RCC 7860 (cell line): ENCODE results near the gene CATSPERB.
"Not testable (repeated sequence)": the region's sequence is repeated elsewhere in the genome, so short reads cannot be mapped to it uniquely, and the experiment has no call there.

Source experiments
- DNase-seq: peaks from one replicate; pipeline ENCODE4 v3.0.0-alpha.2; 2015; ENCODE audit warnings: low spot score
- FAIRE-seq: peaks from 2 replicates; lab custom pipeline; 2012; peaks lifted over from hg19 to GRCh38; lab: Jason Lieb, UNC

Gene CATSPERB

DNA sequence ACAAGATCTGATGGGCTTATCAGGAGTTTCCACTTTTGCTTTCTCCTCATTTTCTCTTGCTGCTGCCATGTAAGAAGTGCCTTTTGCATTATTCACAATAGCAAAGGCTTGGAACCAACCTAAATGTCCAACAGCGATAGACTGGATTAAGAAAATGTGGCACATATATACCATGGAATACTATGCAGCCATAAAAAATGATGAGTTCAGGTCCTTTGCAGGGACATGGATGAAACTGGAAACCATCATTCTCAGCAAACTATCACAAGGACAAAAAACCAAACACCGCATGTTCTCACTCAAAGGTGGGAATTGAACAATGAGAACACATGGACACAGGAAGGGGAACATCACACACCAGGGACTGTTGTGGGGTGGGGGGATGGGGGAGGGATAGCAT is 137.9 kb downstream of the CATSPERB start:
- FAIRE-seq, DNase-seq: not testable (repeated sequence)

DNA sequence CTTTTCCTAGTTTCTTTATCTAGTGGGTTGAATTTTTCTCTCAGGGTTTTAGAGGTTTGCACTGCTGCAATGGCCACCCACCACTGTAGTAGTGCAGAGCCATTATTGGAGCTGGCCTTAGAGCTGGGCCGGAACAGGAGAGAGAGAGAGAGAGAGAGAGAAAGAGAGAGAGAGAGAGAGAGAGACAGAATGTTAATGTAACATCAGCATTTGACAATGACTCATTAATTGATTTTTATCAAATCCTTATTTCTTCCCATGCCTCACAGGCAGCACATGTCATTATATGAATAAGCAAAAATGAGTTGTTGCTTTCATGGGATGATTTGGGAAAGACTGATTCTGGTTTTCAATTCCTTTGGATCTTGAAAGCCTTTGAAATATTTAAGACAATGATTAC is 145.5 kb downstream of the CATSPERB start:
- DNase-seq: no peak
- no peak for FAIRE-seq

DNA sequence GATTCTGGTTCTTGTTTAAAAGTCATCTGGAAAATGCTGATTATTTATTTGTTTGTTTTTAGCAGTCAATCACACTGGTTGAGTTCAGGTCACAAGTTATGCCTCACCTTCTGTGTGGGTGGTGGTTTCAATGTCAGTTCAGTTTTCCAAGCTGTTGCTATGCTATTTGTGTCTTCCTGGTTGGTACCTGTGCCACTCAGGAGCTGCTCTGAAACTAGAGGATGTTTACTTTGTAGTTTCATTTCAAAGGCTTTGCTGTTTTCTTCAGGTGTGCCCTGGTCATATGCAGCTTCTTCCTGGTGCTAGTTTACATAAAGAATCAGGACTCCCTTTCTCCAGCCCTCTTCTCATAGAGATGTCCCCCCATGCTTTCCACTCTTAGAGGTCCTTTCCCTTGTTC is 146.0 kb downstream of the CATSPERB start:
- no peak for FAIRE-seq
- no peak for DNase-seq

DNA sequence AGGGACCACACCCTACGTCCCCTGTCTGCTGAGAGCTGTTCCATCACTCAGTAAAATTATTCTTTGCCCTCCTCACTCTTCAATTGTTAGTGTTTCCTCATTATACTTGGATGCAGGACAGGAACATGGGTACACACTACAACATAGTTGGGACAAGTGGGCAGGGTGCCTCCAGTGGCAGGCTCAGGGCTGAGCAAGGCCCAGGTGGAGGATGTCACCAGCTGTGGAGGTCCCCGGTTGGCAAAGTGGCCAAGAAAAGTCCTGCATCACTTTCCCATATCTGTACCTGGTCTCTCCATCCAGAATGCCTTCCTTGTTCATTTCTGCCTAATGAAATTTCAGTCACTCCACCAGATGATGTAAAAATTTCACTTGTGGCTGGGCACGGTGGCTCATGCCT is 149.1 kb downstream of the CATSPERB start:
- DNase-seq (no peak), FAIRE-seq (no peak)

DNA sequence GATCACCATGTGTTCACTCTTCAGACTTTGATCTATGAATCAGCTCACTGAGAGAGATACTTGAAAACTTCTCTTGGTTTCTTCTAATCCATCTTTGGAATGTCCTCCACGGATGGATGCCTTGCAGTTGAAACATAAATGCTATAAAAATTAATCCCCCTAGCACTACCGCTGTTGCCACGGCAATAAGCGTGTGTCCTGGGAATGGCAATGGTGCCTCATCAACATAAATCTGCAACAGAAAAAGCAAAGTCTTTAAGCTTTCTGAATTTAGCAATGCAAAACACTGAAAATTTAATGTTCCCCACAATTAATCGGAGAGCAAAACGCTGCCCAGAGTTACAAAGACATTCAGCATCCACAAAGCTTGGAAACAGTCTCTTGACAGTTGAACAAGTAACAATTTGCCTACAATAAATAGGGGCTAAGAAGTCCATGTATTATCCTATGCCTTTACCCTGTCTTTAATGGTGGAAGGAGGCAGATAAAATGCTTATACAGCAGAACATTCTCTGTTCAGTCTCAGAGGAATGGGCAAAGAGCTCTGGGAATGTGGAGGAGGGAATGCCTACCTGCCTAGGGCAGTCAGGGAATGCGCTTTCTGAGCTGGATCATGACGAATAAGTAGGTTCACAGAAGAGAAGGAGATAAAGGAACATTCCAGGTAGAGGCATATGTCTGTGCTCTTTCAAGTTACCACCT is 150.9 kb downstream of the CATSPERB start:
- no peak for DNase-seq

DNA sequence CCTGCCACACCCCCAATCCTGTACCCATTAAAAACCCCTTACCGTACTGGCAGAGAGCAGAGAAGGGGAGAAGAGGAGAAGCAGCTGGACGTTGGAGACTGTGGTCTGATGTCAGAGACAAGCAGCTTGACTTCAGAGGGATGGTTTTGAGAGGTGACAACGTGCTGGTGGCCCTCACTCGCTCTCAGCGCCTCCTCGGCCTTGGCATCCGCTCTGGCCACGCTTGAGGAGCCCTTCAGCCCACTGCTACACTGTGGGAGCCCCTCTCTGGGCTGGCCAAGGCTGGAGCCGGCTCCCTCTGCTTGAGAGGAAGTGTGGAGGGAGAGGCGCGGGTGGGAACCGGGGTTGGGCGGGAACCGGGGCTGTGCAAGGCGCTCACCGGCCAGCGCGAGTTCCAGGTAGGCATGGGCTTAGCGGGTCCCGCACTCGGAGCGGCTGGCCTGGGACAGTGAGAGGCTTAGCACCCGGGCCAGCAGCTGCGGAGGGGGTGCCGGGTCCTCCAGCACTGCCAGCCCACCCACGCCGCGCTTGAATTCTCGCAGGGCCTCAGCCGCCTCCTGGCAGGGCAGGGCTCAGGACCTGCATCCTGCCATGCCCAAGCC is 154.2 kb downstream of the CATSPERB start:
- FAIRE-seq (no peak), DNase-seq (no peak)

More for the DNA sequence above, 150.9 kb downstream of the CATSPERB start:
- FAIRE-seq: no peak

DNA sequence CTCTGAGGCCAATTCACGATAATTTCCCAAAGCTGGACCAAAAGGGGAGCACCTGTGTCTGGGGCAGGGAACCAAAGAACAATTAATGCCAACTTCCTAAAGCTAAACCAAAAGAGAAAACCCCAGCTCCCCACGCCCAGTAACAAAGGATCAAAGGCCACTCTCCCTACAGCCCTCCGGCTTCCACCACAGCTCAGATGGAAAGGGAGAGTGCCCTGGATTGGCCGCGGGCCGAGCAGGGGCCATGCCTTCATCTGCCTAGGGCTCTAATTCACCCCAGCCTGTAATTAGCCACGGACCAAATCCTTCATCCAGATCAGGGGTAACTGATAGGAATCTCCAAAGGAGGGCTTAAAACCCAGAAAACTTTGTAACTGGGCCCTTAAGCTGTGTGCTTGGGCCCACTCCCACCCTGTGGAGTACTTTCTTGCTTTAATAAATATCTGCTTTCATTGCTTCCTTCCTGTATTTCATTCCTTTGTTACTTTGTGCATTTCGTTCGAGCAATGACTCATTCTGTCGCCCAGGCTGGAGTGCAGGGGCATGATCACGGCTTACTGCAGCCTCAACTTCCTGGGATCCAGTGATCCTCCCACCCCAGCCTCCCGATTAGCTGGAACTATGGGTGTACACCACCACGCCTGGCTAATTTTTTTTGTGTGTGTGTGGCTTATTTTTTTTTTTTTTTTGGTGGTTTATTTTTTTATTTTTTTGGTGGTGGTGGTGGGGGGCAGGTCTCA is 156.2 kb downstream of the CATSPERB start:
- FAIRE-seq: no peak
- no peak for DNase-seq

DNA sequence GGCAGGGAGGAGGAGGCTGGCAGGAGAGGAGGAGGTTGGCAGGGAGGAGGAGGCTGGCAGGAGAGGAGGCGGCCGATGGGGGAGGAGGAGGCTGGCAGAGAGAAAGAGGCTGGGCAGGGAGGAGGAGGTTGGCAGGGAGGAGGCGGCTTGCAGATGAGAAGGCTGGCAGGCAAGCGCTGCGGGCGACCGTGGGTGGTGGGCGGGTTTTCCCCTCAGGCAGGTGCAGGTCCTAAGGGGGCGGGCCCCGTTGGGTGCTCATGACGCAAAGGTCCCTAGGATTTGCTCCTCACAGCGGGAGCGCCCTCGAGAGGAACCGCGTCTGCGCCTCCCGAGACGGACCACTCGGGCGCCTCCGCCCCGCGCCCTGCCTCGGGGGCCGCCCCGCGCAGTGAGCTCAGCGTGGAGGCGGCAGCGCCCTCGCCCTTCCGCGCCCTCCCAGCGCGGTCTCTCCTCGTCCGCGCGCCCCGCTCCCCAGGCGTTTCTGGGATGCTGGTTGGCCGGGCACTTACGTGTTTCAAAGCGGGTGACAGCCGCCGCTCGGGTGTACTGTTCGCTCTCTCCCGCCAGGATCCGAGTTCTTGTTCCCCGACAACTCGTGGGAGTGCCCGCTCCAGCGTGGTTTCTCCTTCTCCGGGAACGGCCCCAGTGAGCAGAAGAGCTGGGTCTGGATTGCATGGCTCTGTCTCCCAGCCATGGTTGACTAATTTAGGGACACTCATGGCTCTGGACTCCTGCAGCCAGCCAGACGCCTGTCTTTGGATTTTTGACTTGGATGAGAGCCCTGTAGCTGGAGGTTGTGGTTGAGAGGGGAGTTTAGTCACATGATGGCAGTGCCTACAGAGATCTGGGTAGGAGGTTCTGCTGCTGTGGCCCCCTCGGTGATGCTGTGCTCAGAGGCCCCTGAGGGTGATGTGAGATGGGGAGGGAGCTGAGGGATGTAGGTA is 157.7 kb downstream of the CATSPERB start:
- DNase-seq: peak; percentile 59
- no peak for FAIRE-seq

DNA sequence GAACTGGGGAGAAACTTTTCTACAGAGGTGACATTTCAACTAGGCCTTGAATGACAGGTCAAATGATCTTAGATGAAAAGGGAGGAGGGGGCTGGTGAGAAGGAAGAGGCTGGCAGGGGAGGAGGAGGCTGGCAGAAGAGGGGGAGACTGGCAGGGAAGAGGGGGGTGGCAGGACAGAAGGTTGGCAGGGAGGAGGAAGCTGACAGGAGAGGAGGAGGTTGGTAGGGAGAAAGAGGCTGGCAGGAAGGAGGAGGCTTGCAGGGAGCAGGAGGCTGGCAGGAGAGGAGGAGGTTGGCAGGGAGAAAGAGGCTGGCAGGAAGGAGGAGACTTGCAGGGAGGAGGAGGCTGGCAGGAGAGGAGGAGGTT is 158.4 kb downstream of the CATSPERB start:
- no peak for FAIRE-seq
- no peak for DNase-seq

DNA sequence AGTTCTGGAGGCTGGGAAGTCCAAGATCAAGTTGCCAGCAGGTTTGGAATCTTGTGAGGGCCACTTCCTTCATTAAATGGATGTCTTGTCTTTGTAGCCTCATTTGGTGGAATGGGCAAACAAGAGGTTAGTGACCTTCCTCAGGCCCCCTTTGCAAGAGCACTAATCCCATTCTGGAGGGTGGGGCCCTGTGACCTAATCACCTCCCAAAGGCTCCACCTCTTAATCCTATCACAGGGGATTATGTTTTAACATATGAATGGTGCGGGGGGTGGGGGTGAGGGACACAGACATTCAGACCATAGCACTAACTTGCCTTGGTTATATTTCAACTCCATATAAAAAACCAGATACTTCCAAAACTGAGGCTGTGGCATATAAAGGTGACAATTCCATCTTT is 161.9 kb downstream of the CATSPERB start:
- no peak for DNase-seq
- FAIRE-seq: no peak

DNA sequence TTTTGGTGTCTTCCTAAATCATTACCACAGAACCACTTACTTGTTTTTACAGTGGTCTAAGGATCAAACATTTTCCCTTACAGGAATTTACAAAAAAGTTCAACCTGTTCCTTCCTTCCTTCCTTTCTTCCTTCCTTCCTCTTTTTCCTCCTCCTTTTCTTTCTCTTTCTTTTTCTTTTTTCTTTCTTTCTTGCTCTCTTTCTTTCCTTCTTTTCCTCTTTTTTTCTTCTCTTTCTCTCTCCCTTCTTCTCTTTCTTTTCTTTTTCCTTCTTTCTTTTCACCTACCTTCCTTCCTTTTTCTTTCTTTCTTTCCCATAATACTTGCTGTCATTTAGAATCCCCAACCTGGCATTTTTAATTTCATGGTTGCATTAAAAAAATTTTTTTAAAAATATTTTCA is 162.6 kb downstream of the CATSPERB start:
- FAIRE-seq: no peak
- no peak for DNase-seq

DNA sequence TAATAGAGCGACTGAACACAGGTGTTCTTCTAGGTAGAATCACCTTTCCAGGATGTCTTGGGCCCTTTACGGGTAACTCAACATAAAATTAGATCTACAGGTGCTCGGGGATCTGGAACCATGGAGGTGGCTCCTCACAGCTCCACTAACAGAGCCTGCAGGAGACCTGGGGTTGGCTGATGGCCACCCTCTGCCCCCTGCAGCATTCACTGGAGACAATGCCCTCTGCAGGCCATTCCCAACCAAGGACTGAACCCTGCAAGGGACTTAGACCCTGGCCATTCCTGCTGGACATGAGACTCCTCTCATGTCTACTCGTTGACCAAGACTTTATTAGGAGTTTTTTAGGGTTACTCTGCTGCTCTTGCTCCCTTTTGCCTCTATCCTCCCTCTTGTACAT is 163.3 kb downstream of the CATSPERB start:
- DNase-seq: no peak
- FAIRE-seq: no peak

DNA sequence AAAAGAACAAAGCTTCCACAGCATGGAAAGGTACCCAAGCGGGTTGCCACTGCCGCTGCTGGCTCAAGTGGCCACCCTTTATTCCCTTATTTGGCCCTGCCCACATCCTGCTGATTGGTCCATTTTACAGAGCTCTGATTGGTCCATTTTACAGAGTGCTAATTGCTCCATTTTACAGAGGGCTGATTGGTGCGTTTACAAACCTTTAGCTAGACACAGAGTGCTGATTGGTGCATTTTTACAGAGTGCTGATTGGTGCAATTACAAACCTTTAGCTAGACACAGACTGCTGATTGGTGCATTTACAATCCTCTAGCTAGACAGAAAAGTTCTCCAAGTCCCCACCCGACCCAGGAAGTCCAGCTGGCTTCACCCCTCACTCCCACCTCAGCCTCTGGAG is 164.1 kb downstream of the CATSPERB start:
- DNase-seq, FAIRE-seq: not testable (repeated sequence)

DNA sequence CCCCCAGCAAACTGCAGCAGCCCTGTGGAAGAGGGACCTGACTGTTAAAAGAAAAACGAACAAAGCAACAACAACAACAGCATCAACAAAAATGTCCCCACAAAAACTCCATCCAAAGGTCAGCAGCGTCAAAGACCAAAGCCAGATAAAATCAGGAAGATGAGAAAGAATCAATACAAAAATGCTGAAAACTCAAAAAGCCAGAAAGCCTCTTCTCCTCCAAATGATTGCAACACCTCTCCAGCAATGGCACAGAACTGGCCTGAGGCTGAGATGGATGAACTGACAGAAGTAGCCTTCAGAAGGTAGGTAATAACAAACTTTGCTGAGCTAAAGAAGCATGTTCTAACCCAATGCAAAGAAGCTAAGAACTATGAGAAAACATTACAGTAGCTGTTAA is 176.4 kb downstream of the CATSPERB start:
- DNase-seq: no peak
- FAIRE-seq: no peak

DNA sequence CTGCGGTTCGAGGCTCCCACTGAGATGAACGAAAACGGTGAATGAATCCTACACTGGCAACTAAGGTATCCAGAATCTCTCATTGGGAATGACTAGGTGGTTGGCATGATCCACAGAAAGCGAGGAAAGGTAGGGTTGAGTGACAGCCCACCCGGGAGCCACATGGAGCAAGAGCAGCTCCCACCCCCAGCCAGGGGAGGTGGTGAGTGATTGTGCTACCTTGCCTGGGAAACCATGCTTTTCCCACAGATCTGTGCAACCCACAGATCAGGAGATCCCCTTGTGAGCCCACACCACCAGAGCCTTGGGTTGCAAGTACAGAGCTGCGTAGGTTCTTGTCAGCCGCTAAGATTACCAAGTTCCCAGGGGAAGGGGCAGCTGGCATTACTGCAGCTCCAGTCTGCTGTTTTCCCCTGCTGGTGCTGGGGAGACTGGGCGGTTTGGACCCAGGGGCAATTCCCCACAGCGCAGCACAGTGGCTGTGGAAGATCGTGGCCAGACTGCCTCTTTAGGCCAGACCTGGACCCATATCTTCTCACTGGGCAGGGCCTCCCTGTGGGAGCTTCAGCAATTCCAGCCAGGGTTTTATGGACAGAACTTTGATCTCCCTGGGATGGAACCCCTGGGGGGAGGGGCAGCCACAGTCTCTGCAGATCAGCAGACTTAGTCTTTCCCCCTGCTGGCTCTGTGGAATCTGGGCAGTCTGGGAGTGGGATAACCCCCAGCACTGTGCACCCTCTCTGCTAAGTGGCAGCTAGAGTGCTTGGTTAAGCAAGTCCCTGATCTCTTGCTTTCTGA is 177.2 kb downstream of the CATSPERB start:
- DNase-seq (no peak), FAIRE-seq (no peak)

DNA sequence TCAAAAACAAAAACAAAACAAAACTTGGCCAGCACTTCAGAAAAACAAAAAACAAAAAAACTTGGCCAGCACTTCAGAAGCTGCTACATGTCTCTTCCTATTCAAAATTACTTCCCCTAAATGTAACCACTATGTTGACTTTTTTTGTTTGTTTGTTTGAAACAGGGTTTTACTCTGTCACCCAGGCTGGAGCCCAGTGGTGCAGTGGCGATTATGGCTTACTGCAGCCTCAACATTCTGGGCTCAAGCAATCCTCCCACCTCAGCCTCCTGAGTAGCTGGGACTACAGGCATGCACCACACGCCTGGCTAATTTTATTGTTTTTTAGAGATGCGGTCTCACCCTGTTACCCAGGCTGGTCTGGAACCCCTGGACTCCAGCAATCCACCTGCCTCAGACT is 183.8 kb downstream of the CATSPERB start:
- DNase-seq (no peak), FAIRE-seq (no peak)

DNA sequence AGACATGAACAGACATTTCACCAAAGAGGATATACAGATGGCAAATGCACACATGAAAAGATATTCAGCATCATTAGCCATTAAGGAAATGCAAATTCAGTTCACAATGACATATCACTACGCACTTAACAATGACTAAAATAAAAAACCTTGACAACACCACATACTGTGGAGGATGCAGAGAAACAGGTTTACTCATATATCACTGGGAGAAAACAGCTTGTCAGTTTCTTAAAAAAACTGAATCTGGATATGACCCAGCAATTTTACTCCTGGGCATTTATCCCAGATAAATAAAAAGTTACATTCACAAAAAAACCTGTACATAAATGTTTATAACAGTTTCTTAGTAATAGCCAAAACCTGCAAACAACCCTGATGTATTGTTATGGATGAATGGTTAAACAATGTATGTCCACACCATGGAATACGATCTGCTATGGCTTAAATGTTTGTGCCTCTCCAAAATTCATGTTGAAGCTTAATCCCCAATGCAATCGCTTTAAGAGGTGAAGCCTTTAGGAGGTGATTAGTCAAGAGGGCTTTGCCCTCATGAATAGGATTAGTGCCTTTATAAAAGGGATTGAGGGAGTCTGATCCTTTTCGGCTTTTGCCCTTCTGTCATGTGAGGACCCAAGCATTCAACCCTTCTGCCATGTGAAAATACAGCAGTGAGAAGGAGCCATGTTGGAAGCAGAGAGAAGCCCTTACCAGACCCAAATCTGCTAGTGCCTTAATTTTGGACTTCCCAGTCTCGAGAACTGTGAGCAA is 185.8 kb downstream of the CATSPERB start:
- FAIRE-seq (no peak), DNase-seq (no peak)

DNA sequence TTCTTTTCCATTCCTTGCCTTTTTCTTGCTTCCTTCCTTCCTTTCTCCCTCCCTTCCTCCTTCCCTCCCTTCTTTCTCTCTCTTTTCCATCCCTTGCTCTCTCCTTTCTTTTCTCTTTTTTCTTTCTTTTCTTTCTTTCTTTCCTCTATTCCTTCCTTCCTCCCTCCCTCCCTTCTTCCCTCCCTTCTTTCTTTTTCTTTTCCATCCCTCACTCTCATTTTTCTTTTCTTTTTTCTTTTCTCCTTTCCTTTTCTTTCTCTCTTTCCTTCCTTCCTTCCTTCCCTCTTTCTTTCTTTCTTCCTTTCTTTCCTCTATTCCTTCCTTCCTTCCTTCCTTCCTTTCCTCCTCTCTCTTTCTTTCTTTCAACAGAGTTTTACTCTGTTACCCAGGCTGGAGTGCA is 186.7 kb downstream of the CATSPERB start:
- DNase-seq (no peak), FAIRE-seq (no peak)

DNA sequence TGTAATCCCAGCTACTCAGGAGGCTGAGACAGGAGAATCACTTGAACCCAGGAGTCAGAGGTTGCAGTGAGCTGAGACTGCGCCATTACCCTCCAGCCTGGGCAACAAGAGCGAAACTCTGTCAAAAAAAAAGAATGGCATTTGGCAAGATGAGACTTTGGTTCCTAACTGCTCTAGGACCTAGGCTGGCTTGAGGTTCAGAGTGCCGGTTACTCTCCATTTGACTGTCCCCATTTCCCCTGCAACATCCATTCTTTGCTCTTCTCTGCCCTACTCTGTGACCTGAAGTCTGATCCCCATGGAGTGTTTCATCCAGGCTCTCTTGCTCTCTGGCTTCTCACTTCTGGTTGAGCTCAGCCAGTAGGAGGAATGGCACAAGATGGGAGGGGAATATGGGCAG is 195.6 kb downstream of the CATSPERB start:
- FAIRE-seq: no peak
- no peak for DNase-seq
